ENCODE data around the gene TMEM125.

TMEM125 gene

DNA sequence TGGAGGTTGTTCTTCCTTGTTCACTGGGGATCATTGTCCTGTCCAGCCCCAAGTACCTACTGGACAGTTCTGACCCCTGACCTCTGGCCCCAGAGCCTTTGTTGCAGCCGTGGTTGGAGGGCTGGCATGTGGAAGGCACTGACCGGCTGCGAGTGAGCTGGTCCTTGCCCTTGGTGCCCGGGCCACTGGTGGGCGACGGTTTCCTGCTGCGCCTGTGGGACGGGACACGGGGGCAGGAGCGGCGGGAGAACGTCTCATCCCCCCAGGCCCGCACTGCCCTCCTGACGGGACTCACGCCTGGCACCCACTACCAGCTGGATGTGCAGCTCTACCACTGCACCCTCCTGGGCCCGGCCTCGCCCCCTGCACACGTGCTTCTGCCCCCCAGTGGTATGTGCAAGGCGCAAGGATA, 42.4 kb downstream of the TMEM125 start:
- no peak for DNase-seq (ENCODE audit: low read depth)

DNA sequence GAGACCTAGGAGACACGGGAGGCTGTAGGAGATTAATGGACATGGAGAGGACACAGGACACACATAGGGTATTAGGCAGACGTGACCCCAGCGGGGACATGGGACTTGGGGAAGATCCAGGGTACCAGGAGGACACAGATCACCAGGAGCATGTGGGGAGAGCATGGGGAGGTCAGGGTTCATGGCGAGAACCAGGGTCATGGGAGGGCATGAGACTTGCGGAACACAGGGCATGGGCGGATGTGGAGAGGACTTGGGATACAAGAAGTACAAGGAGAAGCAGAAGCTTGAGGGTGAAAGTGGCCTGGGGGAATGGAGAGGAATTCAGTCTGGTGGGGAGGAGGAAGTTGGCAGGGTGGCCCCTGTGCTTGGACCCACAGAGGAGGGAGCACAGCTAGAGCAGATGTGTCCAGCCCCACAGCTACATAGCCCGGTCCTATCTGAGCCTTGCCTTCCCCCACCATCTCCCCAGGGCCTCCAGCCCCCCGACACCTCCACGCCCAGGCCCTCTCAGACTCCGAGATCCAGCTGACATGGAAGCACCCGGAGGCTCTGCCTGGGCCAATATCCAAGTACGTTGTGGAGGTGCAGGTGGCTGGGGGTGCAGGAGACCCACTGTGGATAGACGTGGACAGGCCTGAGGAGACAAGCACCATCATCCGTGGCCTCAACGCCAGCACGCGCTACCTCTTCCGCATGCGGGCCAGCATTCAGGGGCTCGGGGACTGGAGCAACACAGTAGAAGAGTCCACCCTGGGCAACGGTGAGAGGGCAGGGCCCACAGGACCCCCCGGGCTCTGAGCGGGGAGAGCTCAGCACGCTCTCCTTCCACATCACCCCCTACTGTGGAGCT, 43.1 kb downstream of the TMEM125 start:
- DNase-seq (ENCODE audit: low read depth), result no peak

DNA sequence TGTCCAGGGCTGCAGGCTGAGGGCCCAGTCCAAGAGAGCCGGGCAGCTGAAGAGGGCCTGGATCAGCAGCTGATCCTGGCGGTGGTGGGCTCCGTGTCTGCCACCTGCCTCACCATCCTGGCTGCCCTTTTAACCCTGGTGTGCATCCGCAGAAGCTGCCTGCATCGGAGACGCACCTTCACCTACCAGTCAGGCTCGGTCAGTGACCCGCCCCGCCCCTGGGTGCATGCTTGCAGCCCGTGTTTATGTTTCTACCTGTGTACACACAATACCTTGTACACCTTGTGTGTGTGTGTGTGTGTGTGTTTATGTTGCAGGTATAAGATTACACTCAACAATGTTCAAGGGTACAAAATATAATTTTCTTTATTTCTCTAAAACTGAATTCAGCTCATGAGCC, 44.0 kb downstream of the TMEM125 start:
- no peak for DNase-seq (ENCODE audit: low read depth)

DNA sequence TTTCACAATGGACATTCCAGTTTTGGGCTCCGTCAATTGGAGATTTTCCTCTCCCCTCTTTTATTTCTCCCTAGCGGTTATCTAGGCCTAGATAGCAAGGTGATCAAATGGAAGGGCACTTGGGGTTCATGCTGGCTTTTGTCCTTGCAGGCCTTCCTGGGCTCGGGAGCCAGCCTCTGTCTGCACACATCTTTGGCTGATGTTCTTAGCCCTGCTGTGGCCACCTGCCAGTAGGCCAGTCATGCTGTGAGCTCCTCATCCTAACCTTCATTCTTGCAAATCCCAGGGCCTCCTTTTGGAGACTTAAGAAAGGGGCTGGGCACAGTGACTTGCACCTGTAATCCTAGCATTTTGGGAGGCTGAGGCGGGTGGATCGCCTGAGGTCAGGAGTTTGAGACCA, 44.5 kb downstream of the TMEM125 start:
- no peak for DNase-seq (ENCODE audit: low read depth)

DNA sequence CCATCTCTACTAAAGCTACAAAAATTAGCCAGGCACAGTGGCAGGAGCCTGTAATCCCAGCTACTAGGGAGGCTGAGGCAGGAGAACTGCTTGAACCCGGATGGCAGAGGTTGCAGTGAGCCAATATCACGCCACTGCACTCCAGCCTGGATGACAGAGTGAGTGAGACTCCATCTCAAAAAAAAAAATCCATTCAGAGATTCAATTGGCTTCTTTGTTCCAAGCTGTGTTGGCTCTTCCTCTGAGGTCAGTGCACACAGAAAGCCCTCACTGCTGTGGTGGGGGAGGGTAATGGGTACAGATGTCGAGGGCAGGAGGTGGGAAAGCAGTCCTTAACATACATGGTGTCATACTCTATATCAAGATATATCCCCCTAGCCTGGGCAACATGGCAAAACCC, 45.7 kb downstream of the TMEM125 start:
- DNase-seq (ENCODE audit: low read depth), result no peak

DNA sequence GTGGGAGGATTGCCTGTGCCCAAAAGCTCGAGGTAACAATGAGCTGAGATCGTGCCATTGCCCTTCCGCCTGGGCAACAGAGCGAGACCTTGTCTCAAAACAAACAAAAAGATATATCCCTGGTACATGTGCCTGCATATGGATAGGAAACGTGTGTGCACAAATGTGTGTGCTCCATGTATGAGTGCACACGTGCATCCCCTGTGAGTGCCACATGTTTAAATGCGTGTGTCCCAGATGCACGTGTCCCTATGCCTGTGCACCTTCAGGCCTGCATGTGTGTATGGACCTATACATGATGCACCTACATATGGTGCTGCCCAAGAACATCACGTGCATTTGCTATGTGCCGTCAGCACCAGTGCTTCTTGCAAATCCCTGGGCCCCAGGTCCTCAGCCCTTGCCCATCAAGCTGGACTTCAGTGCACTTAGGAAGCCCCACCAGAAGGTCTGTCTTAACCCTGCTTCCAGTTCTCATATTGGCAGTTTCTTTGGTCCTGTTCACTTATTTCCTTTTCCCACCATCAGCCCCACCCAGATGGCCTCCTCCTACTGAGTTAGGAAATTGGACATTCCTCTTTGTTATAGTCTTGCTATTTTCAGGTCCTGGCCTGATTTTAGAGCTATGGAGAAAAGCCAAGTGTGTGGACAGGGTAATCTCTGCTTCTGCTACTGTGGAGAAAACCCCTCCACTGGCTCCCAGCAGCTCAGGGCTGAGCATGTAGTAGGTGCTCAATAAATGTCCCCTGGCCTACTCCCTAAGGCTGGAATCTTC, 46.4 kb downstream of the TMEM125 start:
- DNase-seq (ENCODE audit: low read depth), result no peak

DNA sequence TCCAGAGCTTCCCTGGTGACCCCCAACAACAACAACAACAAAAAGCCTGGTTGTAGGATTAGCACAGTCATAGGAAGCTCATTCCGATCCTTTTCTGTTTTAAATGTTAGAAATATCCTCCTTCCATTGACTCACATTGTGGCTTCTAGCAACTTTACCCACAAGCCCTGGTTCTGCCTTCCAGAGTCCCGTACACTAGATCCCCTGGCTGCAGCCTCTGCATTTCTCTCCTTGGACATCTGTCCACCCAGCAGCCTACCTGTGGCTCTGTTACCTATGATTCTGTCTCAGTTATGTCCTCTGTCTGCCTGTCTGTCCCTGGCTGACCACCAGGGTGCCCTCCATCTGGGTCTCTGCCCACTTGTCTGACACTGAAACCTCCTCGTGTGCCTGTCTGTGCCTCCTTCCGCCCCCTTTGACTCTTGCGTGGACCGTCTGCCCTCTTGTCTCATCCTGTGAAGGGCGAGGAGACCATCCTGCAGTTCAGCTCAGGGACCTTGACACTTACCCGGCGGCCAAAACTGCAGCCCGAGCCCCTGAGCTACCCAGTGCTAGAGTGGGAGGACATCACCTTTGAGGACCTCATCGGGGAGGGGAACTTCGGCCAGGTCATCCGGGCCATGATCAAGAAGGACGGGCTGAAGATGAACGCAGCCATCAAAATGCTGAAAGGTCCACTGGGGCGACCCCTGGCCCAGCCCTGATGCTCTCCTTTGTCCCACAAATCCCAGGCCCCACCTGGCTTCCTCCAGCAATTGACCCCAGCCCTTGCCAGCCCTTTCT, 47.1 kb downstream of the TMEM125 start:
- DNase-seq (ENCODE audit: low read depth), result no peak

DNA sequence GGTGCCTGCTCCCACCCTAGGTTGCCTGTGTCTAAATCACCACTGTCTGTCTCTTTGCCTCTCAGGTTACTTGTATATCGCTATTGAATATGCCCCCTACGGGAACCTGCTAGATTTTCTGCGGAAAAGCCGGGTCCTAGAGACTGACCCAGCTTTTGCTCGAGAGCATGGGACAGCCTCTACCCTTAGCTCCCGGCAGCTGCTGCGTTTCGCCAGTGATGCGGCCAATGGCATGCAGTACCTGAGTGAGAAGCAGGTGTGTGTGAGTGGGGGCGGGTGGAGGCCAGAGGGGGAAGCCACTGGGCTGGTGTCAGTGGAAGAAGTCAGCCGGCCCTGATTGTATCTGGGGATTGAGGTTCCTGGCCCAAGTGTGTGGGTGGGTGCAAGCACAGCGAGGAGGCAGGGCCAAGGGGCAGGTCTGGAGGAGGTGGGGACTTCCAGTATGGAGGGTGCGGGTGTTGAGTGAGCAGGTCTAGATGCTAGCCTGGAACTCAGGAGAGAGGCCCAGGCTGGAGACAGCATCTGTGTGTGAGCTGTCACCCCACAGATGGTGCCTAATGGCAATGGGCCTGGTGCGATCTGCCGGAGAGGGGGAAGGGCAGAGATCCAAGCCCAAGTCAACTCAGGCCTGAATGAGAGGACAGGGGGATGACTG, 48.2 kb downstream of the TMEM125 start:
- no peak for DNase-seq (ENCODE audit: low read depth)

DNA sequence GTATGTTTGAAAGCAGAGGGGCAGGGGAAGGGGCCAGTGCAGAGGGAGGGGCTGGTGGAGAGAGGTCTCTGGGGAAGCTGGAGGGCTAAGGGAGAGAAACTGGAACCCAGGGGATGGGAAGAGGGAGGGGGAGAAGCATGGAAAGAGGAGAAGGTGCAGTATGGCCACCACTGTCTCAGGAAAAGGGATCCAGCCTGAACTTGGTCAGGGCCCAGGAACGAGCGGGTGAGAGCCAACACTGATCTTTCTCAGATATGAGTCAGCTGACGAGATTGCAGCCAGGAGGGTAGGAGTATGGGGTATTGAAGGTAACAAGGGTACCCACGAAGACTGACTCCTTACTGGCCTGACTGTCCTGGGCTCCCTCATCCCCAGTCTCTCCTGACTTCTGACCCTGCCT, 49.0 kb downstream of the TMEM125 start:
- DNase-seq (ENCODE audit: low read depth), result no peak

DNA sequence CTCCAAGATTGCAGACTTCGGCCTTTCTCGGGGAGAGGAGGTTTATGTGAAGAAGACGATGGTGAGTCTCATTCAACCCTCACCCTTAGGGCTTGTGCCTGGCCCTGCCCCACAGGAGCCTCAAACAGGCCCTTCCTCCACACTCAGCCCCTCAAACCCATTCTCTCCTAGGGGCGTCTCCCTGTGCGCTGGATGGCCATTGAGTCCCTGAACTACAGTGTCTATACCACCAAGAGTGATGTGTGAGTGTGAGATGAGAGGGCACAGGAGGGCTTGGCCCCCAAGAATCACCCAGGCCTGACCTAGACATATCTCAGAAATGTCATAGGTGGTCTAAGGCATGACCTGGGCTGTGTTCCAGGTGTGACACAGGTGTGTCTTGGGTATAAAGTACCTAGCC, 49.5 kb downstream of the TMEM125 start:
- DNase-seq (ENCODE audit: low read depth), result no peak

DNA sequence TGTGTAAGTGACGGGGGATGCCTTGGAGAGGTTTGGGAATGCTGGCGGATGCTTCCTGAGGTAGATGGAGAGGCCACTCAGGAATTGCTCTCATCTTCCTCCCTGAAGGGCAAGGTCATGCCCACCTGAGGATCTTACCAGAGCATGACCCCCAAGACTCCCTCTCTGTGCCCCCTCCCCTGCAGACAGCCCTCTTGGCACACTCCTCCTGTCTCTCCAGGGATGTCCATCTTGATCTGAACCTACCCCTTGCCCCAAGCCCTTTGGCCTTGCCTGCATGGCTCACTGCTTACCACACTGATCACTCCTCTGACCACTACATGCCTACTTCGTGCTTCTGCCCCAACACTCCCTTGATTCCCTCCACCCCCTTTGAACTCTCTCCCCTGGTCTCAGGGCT, 50.0 kb downstream of the TMEM125 start:
- DNase-seq (ENCODE audit: low read depth), result no peak

DNA sequence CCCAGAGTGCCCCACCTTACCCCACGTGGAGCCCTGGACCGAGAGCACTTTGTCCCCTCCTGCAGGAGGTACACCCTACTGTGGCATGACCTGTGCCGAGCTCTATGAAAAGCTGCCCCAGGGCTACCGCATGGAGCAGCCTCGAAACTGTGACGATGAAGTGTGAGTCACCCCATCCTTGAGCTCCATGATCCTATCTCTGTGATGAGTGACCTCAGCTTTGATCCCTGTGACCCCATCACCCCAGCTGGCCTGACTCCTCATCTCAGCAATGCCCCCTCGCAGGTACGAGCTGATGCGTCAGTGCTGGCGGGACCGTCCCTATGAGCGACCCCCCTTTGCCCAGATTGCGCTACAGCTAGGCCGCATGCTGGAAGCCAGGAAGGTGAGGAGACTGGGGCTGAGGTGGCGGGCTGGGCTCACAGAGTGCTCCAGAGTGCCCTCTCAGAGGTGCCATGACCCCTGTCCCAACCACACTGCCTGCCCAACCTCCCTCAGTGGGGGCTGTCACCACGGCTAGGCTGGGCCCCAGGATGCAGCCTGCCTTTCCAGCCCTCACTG, 51.6 kb downstream of the TMEM125 start:
- no peak for DNase-seq (ENCODE audit: low read depth)

DNA sequence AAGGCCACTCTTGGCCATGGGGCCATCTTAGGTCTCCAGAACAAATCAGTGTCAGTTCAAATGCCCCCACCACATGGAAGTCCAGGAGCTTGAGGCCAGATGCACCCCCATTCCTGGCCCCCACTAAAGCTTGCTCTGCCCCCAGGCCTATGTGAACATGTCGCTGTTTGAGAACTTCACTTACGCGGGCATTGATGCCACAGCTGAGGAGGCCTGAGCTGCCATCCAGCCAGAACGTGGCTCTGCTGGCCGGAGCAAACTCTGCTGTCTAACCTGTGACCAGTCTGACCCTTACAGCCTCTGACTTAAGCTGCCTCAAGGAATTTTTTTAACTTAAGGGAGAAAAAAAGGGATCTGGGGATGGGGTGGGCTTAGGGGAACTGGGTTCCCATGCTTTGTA, 52.7 kb downstream of the TMEM125 start:
- no peak for DNase-seq (ENCODE audit: low read depth)

Data from T-helper 22 cell (primary cell).